GM21576 (cell line): ENCODE results near the gene TAF1A.
A peak's percentile ranks its signal among the peaks of the same experiment; 100 is the strongest.

ENCODE experiments used
- ATAC-seq: cut with Tn5 transposase; IDR thresholded peaks from one replicate; pipeline ENCODE4 v1.9.1; 2021; ENCODE audit warnings: mild to moderate bottlenecking, moderate library complexity; ENCODE audit not compliant: unreplicated experiment

TAF1A gene

GRCh38 chr1:222600281-222600680 lies 10.5 kb upstream of the TAF1A start:
- no peak for ATAC-seq

GRCh38 chr1:222596696-222597095 lies 7.0 kb upstream of the TAF1A start:
- no peak for ATAC-seq

- no peak for ATAC-seq
Observed at GRCh38 chr1:222594789-222595188, 5.1 kb upstream of the TAF1A start.

DNA sequence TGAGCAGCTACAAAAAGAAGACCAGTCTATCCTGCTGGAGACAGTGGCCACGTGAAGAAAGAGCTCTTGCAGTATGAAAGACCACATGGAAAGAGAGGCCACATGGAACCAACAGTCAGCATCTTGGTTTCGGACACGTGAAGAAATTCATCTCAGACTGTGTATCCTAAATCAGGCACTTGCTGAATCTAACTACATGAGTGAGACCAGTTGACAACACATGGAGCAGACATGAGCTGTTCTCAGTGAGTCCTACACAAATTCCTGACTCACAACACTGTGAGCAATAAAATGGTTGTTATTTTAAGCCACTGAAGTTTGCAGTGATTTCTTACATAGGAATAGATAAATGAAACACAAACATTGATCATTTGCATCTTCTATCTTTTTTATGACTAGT lies 2.4 kb upstream of the TAF1A start:
- ATAC-seq, result no peak

DNA sequence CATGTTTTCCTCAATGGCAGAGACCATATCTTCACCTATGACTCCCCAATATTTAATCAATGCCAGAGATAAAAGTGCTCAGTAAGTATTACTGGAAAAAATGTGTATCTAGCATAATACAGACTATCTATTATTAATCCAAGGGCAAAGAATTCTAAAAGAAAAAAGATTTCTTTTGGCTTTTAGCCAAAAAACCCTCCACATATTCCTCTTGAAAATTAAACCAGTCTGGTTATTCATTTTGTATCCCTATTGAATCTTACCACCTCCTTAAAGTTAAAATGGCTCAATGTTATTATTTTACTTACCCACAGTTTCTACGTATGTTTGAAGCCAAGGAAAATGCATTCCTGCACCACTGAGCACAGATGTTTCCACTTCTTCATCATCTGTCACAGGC lies 1.6 kb downstream of the TAF1A start:
- ATAC-seq, result no peak

GRCh38 chr1:222586842-222587241 lies 2.9 kb downstream of the TAF1A start:
- no peak for ATAC-seq

DNA sequence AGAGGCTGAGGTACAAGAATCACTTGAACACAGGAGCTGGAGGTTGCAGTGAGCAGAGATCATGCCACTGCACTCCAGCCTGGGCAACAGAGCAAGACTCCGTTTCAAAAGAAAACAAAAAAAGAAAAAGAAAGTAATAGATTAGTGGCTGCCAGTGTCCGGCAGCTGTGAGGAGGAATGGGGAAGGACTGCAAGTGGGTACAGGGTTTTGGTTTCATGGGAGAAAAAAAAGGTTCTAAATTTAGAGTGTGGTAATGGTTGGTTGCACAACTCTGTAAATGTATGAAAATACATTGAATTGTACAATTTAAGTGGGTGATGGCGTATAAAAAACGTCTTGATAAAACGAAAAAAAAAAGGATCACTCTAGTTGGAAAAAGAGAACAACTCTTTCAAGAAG lies 6.7 kb downstream of the TAF1A start:
- peak; percentile 88 for ATAC-seq

GRCh38 chr1:222582099-222582774 lies 7.5 kb downstream of the TAF1A start:
- no peak for ATAC-seq

GRCh38 chr1:222579316-222579715 lies 10.4 kb downstream of the TAF1A start:
- ATAC-seq, result no peak

DNA sequence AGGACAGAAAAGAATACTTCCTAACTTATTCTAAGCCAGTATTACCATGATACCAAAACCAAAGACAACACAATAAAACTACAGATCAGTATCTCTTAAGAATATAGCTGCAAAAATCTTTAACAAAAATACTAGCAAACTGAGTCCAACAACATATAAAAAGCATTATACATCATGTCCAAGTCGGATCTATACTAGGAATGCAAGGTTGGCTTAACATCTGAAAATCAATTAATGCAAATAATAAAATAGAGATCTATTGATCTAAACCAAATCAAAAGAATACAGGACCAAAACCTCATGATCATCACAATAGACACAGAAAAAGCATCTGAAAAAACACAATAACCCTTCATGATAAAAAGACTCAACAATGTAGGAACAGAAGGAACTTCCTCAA lies 18.9 kb downstream of the TAF1A start:
- no peak for ATAC-seq

DNA sequence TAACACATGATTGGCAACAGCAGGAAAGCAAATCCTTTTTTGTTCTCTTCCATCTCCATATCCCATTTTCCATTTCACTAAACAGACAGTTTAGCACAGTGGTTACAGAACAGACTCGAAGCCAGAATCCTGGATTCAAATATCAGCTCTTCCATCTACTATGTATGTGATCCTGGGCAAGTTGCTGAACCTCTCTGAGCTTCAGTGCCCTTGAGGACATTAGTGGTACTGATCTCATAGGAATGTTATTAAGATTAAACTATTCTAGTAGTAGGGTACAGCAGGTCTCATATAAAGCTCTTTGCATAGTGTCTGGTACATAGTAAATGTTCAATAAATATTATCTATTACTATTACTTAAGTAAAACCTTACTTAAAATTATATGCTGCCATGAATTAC lies 28.1 kb downstream of the TAF1A start:
- no peak for ATAC-seq

- no peak for ATAC-seq
Observed at GRCh38 chr1:222557574-222557973, 32.2 kb downstream of the TAF1A start.

DNA sequence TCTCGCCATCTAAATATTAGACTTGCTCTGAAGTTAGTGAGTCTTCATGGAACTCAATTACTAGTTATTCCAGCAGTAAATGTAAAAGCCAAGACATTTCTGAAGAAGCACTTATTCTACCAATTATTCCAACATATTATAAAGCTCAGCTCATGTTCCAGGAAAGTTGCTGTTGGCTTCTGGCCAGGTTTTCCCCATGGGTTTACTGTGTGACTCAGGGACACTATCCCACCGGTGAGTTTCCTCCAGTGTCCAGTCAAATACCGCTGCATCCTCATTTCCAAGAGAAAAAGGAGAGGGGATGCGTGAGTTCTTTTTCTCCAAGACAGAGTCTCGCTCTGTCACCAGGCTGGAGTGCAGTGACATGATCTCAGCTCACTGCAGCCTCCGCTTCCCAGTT lies 32.6 kb downstream of the TAF1A start:
- no peak for ATAC-seq

GRCh38 chr1:222555992-222556615 lies 33.6 kb downstream of the TAF1A start:
- no peak for ATAC-seq

GRCh38 chr1:222554177-222554576 lies 35.6 kb downstream of the TAF1A start:
- ATAC-seq, result no peak

DNA sequence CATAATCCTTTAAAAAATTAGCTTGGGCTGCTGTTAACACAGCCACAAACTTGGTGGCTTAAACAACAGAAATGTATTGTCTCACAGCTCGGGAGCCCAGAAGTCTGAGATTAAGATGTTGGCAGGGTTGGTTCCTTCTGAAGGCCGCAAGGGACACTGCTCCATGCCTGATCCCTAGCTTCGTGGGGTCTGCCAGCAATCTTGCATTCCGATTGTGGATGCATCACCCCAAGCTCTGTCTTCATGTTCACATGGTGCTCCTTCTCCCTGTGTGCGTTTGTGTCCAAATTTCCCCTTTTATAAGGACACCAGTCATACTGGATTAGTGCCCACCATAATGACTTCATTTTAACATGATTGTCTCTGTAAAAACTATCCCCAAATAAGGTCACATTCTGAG lies 36.9 kb downstream of the TAF1A start:
- no peak for ATAC-seq

DNA sequence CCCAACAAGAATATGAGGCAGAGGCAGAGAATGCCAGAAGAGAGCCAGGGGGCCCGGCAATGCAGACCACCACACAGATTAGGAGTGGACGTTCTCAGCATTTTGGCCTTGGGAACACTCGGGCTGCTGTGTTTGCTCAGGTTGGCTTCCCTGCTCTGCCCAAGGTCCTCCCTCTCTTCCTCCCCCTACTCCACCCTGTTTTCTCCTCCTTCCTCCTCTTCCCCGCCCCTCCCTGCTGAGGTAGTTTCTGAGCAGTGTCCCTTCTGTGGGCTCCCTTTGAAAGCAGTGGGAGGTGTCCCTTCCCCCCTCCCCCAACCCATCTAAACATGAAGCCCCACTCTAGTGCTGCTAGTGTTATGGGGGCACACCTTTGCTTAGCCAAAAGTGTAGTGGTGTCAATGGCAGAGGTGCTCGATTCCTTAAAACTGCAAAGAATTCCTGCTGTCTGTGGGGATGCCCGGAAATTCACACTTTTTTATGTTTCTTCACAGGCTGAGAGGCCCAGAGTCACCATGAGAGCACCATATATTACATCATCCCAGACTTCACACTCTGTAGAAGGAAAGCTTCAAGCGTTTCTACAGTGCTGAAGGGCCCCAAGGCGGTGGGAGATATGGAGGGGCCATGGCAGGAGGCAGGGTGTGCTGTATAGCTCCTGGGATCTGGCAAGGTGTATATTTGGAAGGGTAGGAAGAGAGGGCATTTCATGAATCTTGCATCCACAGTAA lies 41.6 kb downstream of the TAF1A start, which contains the start of gene HHIPL2:
Gene HHIPL2, minus strand, starts transcription at position 161 of the 728 bp plus-strand sequence. Its CDS starts 60 bp downstream, at position 101.
- ATAC-seq, result no peak

- ATAC-seq, result no peak
Observed at GRCh38 chr1:222547260-222547614, 42.5 kb downstream of the TAF1A start.

DNA sequence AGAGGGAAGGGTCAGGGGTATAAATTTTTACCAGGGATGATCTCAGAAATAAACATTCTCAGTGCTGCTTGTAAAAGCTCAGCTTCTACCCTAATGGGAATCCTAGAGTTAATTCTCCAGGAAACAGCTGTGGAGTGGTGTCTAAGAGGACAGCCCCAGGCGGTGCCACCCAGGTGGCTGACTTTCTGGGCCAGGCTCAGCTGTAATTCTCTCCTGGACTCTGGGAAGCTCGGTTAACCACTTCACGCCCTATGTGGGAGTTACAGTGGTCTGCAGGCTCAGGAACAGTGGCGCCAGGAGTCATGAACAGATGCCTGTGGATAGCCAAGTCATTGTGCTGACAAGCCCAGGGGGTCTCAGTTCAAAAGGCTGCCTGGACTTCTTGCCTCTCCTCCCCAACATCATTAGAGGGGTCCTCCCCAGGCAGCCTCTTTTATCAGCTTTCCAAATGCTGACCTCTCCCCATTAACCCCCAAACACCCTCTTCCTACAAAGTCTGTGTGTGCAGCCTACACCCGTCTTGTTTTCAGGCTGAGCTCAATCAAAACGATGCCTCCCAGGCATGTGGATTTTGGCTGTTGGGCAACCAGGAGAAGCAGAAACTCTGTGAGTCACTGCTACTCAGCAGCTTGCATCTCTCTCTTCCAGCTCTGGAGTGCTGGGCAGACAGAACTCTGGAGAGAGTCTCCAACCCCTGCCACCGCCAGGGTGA lies 43.0 kb downstream of the TAF1A start:
- no peak for ATAC-seq

- no peak for ATAC-seq
Observed at GRCh38 chr1:222546091-222546490, 43.6 kb downstream of the TAF1A start.

DNA sequence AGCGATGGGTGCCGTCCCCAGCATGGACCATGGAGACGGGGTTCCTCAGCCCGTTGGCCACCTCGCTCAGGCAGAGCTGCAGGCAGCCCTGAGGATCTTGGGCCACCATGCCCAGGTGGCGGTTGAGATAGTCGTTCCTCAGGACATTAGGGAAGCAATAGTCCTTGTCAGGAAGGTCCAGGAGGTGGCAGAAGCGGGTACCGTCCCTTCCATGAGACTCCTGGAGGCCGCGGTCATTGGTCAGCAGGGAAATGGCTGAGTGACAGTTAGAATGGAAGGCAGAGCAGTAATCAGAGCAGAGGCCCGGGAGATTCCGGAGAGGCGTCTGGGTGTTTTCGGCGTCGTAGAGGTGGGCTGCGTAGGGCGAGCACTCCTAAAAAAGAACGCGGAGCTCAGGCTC lies 45.9 kb downstream of the TAF1A start:
- no peak for ATAC-seq

GRCh38 chr1:222540598-222540995 lies 49.1 kb downstream of the TAF1A start:
- ATAC-seq, result no peak
